Measurements from ENCODE around the gene SORBS2. TPM values are rescaled to one million over a fixed set of nuclear protein-coding genes. Genes with fewer than 3 reads are reported as not detected.

SORBS2 gene
- total and polyA plus RNA-seq, 2 donors (not counting 3 experiments of a cell fraction or from before 2014, with no cell fraction given) = 69.8 to 82.5 TPM

- Histone ChIP-seq H3K4me3 (replicated peaks in 1 of 3; ENCODE audit: insufficient read depth in 1 of 3, low read depth in 1 of 3, low read length in 3 of 3) (no peak overlapping the region), H4K20me1 (replicated peaks; ENCODE audit: control insufficient read depth, extremely low read depth, insufficient read depth, low read length) (no peaks in the 10 kb centered on the region), H2AFZ (ENCODE audit: low read depth, low read length) (no peak overlapping the region), H3K79me2 (ENCODE audit: control insufficient read depth, insufficient read depth, low read length) (no peaks in the 10 kb centered on the region), H3K36me3 (ENCODE audit: control insufficient read depth in 2 of 2, extremely low read depth in 1 of 2, insufficient read depth in 2 of 2, low read length in 2 of 2) (no peaks in the 10 kb centered on the region), H3K27me3 (ENCODE audit: control insufficient read depth in 2 of 2, insufficient read depth in 2 of 2, low read length in 2 of 2) (no peaks in the 10 kb centered on the region), H3K9me1 (replicated peaks; ENCODE audit: control insufficient read depth, extremely low read depth, insufficient read depth, low read length) (no peaks in the 10 kb centered on the region), H3K4me2 (ENCODE audit: insufficient read depth, low read length) (no peak overlapping the region), H3K27ac (ENCODE audit: insufficient read depth, low read depth, low read length) (no peak overlapping the region), H3K9me3 (replicated peaks; ENCODE audit: control insufficient read depth, insufficient read depth, low read length) (no peaks in the 10 kb centered on the region), H3K9ac (replicated peaks; ENCODE audit: extremely low read depth, insufficient read depth, low read length) (no peak overlapping the region), H3K4me1 (ENCODE audit: control insufficient read depth, extremely low read depth, insufficient read depth, low read length) (no peaks in the 10 kb centered on the region)
- TF ChIP-seq MYC (IDR thresholded peaks at IDR 0.05; ENCODE audit: low read depth, low read length) (no peak), FOS (IDR thresholded peaks at IDR 0.05; ENCODE audit: borderline replicate concordance, insufficient read depth, low read length) (no peak), GATA2 (IDR thresholded peaks at IDR 0.05; ENCODE audit: insufficient read depth, insufficient read length, low read depth, low read length) (no peak), EZH2 (IDR thresholded peaks at IDR 0.05; ENCODE audit: borderline replicate concordance, low read depth, low read length, severe bottlenecking) (no peak), JUN (IDR thresholded peaks at IDR 0.05; ENCODE audit: borderline replicate concordance, insufficient read depth, insufficient read length, low read depth) (no peak), POLR2A (IDR thresholded peaks at IDR 0.05; ENCODE audit: low read depth, low read length) (no peak), POLR2AphosphoS5 (IDR thresholded peaks at IDR 0.05; ENCODE audit: insufficient read depth, low read depth, low read length) (no peak)
- TF ChIP-seq, protein P1, sequence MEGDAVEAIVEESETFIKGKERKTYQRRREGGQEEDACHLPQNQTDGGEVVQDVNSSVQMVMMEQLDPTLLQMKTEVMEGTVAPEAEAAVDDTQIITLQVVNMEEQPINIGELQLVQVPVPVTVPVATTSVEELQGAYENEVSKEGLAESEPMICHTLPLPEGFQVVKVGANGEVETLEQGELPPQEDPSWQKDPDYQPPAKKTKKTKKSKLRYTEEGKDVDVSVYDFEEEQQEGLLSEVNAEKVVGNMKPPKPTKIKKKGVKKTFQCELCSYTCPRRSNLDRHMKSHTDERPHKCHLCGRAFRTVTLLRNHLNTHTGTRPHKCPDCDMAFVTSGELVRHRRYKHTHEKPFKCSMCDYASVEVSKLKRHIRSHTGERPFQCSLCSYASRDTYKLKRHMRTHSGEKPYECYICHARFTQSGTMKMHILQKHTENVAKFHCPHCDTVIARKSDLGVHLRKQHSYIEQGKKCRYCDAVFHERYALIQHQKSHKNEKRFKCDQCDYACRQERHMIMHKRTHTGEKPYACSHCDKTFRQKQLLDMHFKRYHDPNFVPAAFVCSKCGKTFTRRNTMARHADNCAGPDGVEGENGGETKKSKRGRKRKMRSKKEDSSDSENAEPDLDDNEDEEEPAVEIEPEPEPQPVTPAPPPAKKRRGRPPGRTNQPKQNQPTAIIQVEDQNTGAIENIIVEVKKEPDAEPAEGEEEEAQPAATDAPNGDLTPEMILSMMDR (IDR thresholded peaks at IDR 0.05; ENCODE audit: extremely low read depth in 1 of 2, insufficient read depth in 1 of 2, low read depth in 1 of 2, low read length in 2 of 2) = no peak
- TF ChIP-seq, protein P2, sequence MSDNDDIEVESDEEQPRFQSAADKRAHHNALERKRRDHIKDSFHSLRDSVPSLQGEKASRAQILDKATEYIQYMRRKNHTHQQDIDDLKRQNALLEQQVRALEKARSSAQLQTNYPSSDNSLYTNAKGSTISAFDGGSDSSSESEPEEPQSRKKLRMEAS (IDR thresholded peaks at IDR 0.05; ENCODE audit: insufficient read depth, insufficient read length) = no peak
- dilution Hi-C loops (cut with MboI; ENCODE audit: extremely low pct_ligation_motif_present, low sequenced_read_pairs) = no loop called here
- intact Hi-C loops (cut with micrococcal nuclease) = no loop called here
- BruUV-seq (replicated peaks) = no TSS peak
- FAIRE-seq (no peak), DNase-seq (ENCODE audit: low read depth, low spot score) (no peak)
- ChIA-PET POLR2A (no interaction called here), CTCF (interaction anchor here (1.2 kb wide), 1 partner anchor 73 kb away, joined by 3 read pairs; no protein-coding TSS in a partner anchor)
Measured at GRCh38 chr4:185846505-185847150, 34.6 kb upstream of the SORBS2 start.

All from endothelial cell of umbilical vein (primary cell).